ENCODE data around the gene APOB. TPM values are rescaled to one million over a fixed set of nuclear protein-coding genes. Genes with fewer than 3 reads are reported as not detected.

APOB gene
- total and polyA plus RNA-seq, 2 of the 13 experiments (the other 11 are each of a cell fraction or from before 2014, with no cell fraction given) = 1,569 to 2,515 TPM

- TF ChIP-seq ZKSCAN1 (IDR thresholded peaks at IDR 0.05; ENCODE audit: low read length) (peak; percentile 72; the same call in 1 of the 2 replicates), SIX1 (CRISPR knock-in tag; IDR thresholded peaks at IDR 0.05; ENCODE audit: borderline replicate concordance) (peak; percentile 75; the same call in 1 of the 2 replicates), ZNF431 (CRISPR knock-in tag; IDR thresholded peaks at IDR 0.05; ENCODE audit: borderline replicate concordance, low read depth) (peak; percentile 34; the same call in 1 of the 2 replicates), ZBTB20 (CRISPR knock-in tag; IDR thresholded peaks at IDR 0.05; ENCODE audit: borderline replicate concordance, low read depth) (peak; percentile 80), ARNT2 (CRISPR knock-in tag; IDR thresholded peaks at IDR 0.05; ENCODE audit: low read depth) (peak; percentile 98), YY1 (IDR thresholded peaks at IDR 0.05; ENCODE audit: insufficient read depth, insufficient replicate concordance, low read depth, low read length) (peak; percentile 85), ZNF546 (CRISPR knock-in tag; conservative IDR thresholded peaks at IDR 0.05) (peak; percentile 54; the same call in 1 of the 2 replicates), HOXD1 (CRISPR knock-in tag; IDR thresholded peaks at IDR 0.05) (peak; percentile 96; the same call in 1 of the 2 replicates), ZNF564 (CRISPR knock-in tag; IDR thresholded peaks at IDR 0.05) (peak; percentile 90; the same call in 1 of the 2 replicates), ZNF3 (CRISPR knock-in tag; IDR thresholded peaks at IDR 0.05) (peak; percentile 64; the same call in 1 of the 2 replicates), RBFOX2 (IDR thresholded peaks at IDR 0.05; ENCODE audit: low read depth, low read length) (peak; percentile 100), ZNF616 (CRISPR knock-in tag; IDR thresholded peaks at IDR 0.05; ENCODE audit: low read depth) (peak; percentile 97), ZNF780A (CRISPR knock-in tag; IDR thresholded peaks at IDR 0.05) (no peak), ZNF180 (CRISPR knock-in tag; IDR thresholded peaks at IDR 0.05; ENCODE audit: borderline replicate concordance, low read depth) (0 out of 2 replicates have a peak, but pooled peaks have one; percentile 60), ZBTB37 (CRISPR knock-in tag; IDR thresholded peaks at IDR 0.05) (peak; percentile 36; the same call in 1 of the 2 replicates), PCBP2 (optimal IDR thresholded peaks at IDR 0.05; ENCODE audit: low read depth, low read length, poor library complexity, severe bottlenecking) (no peak), ZNF792 (CRISPR knock-in tag; IDR thresholded peaks at IDR 0.05) (peak; percentile 94; the same call in 1 of the 2 replicates), ZNF10 (CRISPR knock-in tag; IDR thresholded peaks at IDR 0.05; ENCODE audit: borderline replicate concordance, low read depth) (no peak), ZNF160 (CRISPR knock-in tag; IDR thresholded peaks at IDR 0.05) (peak; percentile 90; the same call in 1 of the 2 replicates), TAF1 (CRISPR knock-in tag; IDR thresholded peaks at IDR 0.05) (peak; percentile 89), CREB1 (IDR thresholded peaks at IDR 0.05) (no peak), CREB1 (CRISPR knock-in tag; IDR thresholded peaks at IDR 0.05) (no peak), PPARG (CRISPR knock-in tag; conservative IDR thresholded peaks at IDR 0.05) (peak; percentile 86)
- TF ChIP-seq, protein P1, sequence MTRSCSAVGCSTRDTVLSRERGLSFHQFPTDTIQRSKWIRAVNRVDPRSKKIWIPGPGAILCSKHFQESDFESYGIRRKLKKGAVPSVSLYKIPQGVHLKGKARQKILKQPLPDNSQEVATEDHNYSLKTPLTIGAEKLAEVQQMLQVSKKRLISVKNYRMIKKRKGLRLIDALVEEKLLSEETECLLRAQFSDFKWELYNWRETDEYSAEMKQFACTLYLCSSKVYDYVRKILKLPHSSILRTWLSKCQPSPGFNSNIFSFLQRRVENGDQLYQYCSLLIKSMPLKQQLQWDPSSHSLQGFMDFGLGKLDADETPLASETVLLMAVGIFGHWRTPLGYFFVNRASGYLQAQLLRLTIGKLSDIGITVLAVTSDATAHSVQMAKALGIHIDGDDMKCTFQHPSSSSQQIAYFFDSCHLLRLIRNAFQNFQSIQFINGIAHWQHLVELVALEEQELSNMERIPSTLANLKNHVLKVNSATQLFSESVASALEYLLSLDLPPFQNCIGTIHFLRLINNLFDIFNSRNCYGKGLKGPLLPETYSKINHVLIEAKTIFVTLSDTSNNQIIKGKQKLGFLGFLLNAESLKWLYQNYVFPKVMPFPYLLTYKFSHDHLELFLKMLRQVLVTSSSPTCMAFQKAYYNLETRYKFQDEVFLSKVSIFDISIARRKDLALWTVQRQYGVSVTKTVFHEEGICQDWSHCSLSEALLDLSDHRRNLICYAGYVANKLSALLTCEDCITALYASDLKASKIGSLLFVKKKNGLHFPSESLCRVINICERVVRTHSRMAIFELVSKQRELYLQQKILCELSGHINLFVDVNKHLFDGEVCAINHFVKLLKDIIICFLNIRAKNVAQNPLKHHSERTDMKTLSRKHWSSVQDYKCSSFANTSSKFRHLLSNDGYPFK (CRISPR knock-in tag; IDR thresholded peaks at IDR 0.05; ENCODE audit: borderline replicate concordance) = peak; percentile 70; the same call in 1 of the 2 replicates
These were observed at the start of gene APOB (continued) for GRCh38 chr2:21043744-21044532.

Measured in HepG2 (cell line).